Activated T-helper 1 cell treated with Interleukin-2 at 50 U/mL for 16 hours (primary cell): ENCODE results near the gene PRKD1.

Source experiments
- DNase-seq: peaks from one replicate; pipeline ENCODE4 v3.0.0-alpha.2; 2020; ENCODE audit warnings: low read depth

The PRKD1 gene

GRCh38 chr14:29603696-29604095, 324.0 kb downstream of the PRKD1 start:
- DNase-seq, result no peak

GRCh38 chr14:29601616-29602015, 326.0 kb downstream of the PRKD1 start:
- DNase-seq, result no peak

- no peak for DNase-seq
Observed at GRCh38 chr14:29587761-29588470, 339.7 kb downstream of the PRKD1 start.

GRCh38 chr14:29587046-29587445, 340.6 kb downstream of the PRKD1 start:
- DNase-seq, result no peak

GRCh38 chr14:29584992-29585391, 342.7 kb downstream of the PRKD1 start:
- DNase-seq, result no peak

- DNase-seq, result no peak
Observed at GRCh38 chr14:29580763-29581162, 346.9 kb downstream of the PRKD1 start.

GRCh38 chr14:29579838-29580237, 347.8 kb downstream of the PRKD1 start:
- no peak for DNase-seq

GRCh38 chr14:29576927-29577326, 350.7 kb downstream of the PRKD1 start:
- no peak for DNase-seq

- DNase-seq, result no peak
Observed at GRCh38 chr14:29569194-29569593, 358.5 kb downstream of the PRKD1 start.

GRCh38 chr14:29566194-29566593, 361.5 kb downstream of the PRKD1 start:
- no peak for DNase-seq

- no peak for DNase-seq
Observed at GRCh38 chr14:29558516-29558915, 369.1 kb downstream of the PRKD1 start.

GRCh38 chr14:29554335-29554734, 373.3 kb downstream of the PRKD1 start:
- no peak for DNase-seq

- DNase-seq, result no peak
Observed at GRCh38 chr14:29553427-29553826, 374.2 kb downstream of the PRKD1 start.

- no peak for DNase-seq
Observed at GRCh38 chr14:29548948-29549370, 378.7 kb downstream of the PRKD1 start.

- DNase-seq, result no peak
Observed at GRCh38 chr14:29545714-29546113, 381.9 kb downstream of the PRKD1 start.

GRCh38 chr14:29536886-29537511, 390.6 kb downstream of the PRKD1 start:
- no peak for DNase-seq

GRCh38 chr14:29529418-29529817, 398.2 kb downstream of the PRKD1 start:
- DNase-seq, result no peak

- no peak for DNase-seq
Observed at GRCh38 chr14:29528889-29529288, 398.8 kb downstream of the PRKD1 start.

GRCh38 chr14:29527286-29527685, 400.4 kb downstream of the PRKD1 start:
- no peak for DNase-seq
